Measurements from ENCODE around the gene AMOTL1. TPM values are rescaled to one million over a fixed set of nuclear protein-coding genes. Genes with fewer than 3 reads are reported as not detected.

Gene AMOTL1
- polyA plus RNA-seq, 1 of the 3 experiments (the other 2 are of a cell fraction), result 10.7 TPM

DNA sequence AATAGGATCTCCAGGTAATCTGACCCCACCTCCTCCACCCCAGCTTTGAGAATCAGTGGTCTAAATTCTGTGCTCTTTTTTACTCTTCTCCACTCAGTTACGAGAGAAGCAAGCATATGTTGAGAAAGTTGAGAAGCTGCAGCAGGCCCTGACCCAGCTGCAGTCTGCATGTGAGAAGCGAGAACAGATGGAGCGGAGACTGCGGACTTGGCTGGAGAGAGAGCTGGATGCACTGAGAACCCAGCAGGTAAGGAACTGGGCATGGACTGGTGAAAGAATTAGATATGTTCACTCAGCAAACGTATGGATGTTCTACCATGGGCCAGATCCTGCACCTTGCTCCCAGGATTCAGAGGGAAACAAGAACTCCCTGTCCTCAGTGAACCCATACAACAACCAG lies 85.7 kb downstream of the AMOTL1 start:
- no peaks in the 10 kb centered on the region for H3K9me2 ChIP-seq
- H3K9me3 ChIP-seq, result no peaks in the 10 kb centered on the region
- no peak overlapping the region for H3K4me3 ChIP-seq (ENCODE audit: low read depth in 2 of 2, low read length in 1 of 2)
- peaks cover 5 to 7% of the 10 kb centered on the region in 2 experiments; a peak in 2 of 4 replicates for H3K4me1 ChIP-seq (ENCODE audit: control insufficient read depth in 1 of 2, insufficient read depth in 2 of 2, low read depth in 1 of 2, low read length in 1 of 2)
- no peak overlapping the region for H3K4me2 ChIP-seq
- H3K36me3 ChIP-seq (replicated peaks in 1 of 2; ENCODE audit: control insufficient read depth in 1 of 2, insufficient read depth in 2 of 2, low read length in 1 of 2), result peaks cover 51 to 73% of the 10 kb centered on the region in 2 experiments
- H3K9ac ChIP-seq, result no peak overlapping the region
- POLR2A ChIA-PET, result no interaction called here
- CTCF ChIA-PET, result interaction anchor here (1.2 to 2.3 kb wide), 4 partner anchors 11 to 231 kb away, joined by 3 to 7 read pairs (median 4); partner anchors contain the start of gene AMOTL1
- no peaks in the 10 kb centered on the region for H3F3A ChIP-seq (replicated peaks; ENCODE audit: insufficient read depth)
- TF ChIP-seq FOXM1 (IDR thresholded peaks at IDR 0.05; ENCODE audit: low read depth) (no peak), EZH2phosphoT487 (IDR thresholded peaks at IDR 0.05; ENCODE audit: borderline replicate concordance, low read depth) (no peak), YY1 (IDR thresholded peaks at IDR 0.05; ENCODE audit: low read depth) (no peak), NRF1 (IDR thresholded peaks at IDR 0.05; ENCODE audit: low read depth, low read length) (no peak), MXI1 (IDR thresholded peaks at IDR 0.05; ENCODE audit: low read depth, low read length) (no peak), SMC3 (IDR thresholded peaks at IDR 0.05; ENCODE audit: low read depth, low read length) (no peak), EP300 (IDR thresholded peaks at IDR 0.05; ENCODE audit: borderline replicate concordance in 1 of 2, low read depth in 1 of 2, low read length in 1 of 2) (no peak), TAF1 (IDR thresholded peaks at IDR 0.05; ENCODE audit: borderline replicate concordance, low read depth, low read length) (no peak), GABPA (IDR thresholded peaks at IDR 0.05; ENCODE audit: low read depth) (no peak)
- TF ChIP-seq, protein P1, sequence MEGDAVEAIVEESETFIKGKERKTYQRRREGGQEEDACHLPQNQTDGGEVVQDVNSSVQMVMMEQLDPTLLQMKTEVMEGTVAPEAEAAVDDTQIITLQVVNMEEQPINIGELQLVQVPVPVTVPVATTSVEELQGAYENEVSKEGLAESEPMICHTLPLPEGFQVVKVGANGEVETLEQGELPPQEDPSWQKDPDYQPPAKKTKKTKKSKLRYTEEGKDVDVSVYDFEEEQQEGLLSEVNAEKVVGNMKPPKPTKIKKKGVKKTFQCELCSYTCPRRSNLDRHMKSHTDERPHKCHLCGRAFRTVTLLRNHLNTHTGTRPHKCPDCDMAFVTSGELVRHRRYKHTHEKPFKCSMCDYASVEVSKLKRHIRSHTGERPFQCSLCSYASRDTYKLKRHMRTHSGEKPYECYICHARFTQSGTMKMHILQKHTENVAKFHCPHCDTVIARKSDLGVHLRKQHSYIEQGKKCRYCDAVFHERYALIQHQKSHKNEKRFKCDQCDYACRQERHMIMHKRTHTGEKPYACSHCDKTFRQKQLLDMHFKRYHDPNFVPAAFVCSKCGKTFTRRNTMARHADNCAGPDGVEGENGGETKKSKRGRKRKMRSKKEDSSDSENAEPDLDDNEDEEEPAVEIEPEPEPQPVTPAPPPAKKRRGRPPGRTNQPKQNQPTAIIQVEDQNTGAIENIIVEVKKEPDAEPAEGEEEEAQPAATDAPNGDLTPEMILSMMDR (IDR thresholded peaks at IDR 0.05), result no peak
- TF ChIP-seq, protein P2, sequence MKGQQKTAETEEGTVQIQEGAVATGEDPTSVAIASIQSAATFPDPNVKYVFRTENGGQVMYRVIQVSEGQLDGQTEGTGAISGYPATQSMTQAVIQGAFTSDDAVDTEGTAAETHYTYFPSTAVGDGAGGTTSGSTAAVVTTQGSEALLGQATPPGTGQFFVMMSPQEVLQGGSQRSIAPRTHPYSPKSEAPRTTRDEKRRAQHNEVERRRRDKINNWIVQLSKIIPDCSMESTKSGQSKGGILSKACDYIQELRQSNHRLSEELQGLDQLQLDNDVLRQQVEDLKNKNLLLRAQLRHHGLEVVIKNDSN (IDR thresholded peaks at IDR 0.05; ENCODE audit: borderline replicate concordance, low read depth), result no peak
- TF ChIP-seq, protein P3, sequence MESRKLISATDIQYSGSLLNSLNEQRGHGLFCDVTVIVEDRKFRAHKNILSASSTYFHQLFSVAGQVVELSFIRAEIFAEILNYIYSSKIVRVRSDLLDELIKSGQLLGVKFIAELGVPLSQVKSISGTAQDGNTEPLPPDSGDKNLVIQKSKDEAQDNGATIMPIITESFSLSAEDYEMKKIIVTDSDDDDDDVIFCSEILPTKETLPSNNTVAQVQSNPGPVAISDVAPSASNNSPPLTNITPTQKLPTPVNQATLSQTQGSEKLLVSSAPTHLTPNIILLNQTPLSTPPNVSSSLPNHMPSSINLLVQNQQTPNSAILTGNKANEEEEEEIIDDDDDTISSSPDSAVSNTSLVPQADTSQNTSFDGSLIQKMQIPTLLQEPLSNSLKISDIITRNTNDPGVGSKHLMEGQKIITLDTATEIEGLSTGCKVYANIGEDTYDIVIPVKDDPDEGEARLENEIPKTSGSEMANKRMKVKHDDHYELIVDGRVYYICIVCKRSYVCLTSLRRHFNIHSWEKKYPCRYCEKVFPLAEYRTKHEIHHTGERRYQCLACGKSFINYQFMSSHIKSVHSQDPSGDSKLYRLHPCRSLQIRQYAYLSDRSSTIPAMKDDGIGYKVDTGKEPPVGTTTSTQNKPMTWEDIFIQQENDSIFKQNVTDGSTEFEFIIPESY (IDR thresholded peaks at IDR 0.05; ENCODE audit: borderline replicate concordance, low read depth), result no peak
- TF ChIP-seq, protein P4, sequence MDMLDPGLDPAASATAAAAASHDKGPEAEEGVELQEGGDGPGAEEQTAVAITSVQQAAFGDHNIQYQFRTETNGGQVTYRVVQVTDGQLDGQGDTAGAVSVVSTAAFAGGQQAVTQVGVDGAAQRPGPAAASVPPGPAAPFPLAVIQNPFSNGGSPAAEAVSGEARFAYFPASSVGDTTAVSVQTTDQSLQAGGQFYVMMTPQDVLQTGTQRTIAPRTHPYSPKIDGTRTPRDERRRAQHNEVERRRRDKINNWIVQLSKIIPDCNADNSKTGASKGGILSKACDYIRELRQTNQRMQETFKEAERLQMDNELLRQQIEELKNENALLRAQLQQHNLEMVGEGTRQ (IDR thresholded peaks at IDR 0.05; ENCODE audit: borderline replicate concordance, low read depth, low read length), result no peak
- TF ChIP-seq, protein P5, sequence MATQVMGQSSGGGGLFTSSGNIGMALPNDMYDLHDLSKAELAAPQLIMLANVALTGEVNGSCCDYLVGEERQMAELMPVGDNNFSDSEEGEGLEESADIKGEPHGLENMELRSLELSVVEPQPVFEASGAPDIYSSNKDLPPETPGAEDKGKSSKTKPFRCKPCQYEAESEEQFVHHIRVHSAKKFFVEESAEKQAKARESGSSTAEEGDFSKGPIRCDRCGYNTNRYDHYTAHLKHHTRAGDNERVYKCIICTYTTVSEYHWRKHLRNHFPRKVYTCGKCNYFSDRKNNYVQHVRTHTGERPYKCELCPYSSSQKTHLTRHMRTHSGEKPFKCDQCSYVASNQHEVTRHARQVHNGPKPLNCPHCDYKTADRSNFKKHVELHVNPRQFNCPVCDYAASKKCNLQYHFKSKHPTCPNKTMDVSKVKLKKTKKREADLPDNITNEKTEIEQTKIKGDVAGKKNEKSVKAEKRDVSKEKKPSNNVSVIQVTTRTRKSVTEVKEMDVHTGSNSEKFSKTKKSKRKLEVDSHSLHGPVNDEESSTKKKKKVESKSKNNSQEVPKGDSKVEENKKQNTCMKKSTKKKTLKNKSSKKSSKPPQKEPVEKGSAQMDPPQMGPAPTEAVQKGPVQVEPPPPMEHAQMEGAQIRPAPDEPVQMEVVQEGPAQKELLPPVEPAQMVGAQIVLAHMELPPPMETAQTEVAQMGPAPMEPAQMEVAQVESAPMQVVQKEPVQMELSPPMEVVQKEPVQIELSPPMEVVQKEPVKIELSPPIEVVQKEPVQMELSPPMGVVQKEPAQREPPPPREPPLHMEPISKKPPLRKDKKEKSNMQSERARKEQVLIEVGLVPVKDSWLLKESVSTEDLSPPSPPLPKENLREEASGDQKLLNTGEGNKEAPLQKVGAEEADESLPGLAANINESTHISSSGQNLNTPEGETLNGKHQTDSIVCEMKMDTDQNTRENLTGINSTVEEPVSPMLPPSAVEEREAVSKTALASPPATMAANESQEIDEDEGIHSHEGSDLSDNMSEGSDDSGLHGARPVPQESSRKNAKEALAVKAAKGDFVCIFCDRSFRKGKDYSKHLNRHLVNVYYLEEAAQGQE (IDR thresholded peaks at IDR 0.05; ENCODE audit: low read depth, low read length), result no peak
- no peak overlapping the region for H3K27ac ChIP-seq (ENCODE audit: low read depth in 2 of 2, low read length in 1 of 2)
- H3K27me3 ChIP-seq (ENCODE audit: insufficient read depth), result no peaks in the 10 kb centered on the region
- no peaks in the 10 kb centered on the region for H3K79me2 ChIP-seq (ENCODE audit: insufficient read depth)
- no peak for DNase-seq
- 98% methylated on average over 5 of the region's 5 CpGs for WGBS (ENCODE audit: low lambda C conversion rate)
- H4K20me1 ChIP-seq (ENCODE audit: insufficient read depth), result no peaks in the 10 kb centered on the region
- no peak overlapping the region for H2AFZ ChIP-seq (ENCODE audit: low read depth)
